UCSD-AML1 (cell line): ENCODE results near the gene TMEM203.
A peak's percentile ranks its signal among the peaks of the same experiment; 100 is the strongest.
"Not testable (repeated sequence)": the region's sequence is repeated elsewhere in the genome, so short reads cannot be mapped to it uniquely, and the experiment has no call there.

ENCODE experiments used
- DNase-seq: peaks from one replicate; lab custom pipeline; 2025; ENCODE audit not compliant: unreplicated experiment; lab: John Stamatoyannopoulos, UW

TMEM203 gene

GRCh38 chr9:137205126-137206069 is at the start of gene TMEM203, which contains the start of gene NDOR1:
TMEM203 (minus strand) TSS chr9:137205648; CDS start chr9:137205414, 234 bp downstream.
NDOR1 (plus strand) TSS chr9:137205700; CDS start chr9:137205778, 78 bp downstream.
- DNase-seq = peak; percentile 86

- DNase-seq = peak; percentile 94
Measured at GRCh38 chr9:137254624-137255447, 49.4 kb upstream of the TMEM203 start, which contains the start of gene NELFB. NELFB (plus strand) TSS chr9:137255327.

- DNase-seq = no peak
Measured at GRCh38 chr9:137253717-137254623, 48.5 kb upstream of the TMEM203 start.

- DNase-seq = no peak
Measured at GRCh38 chr9:137252555-137253506, 47.4 kb upstream of the TMEM203 start.

GRCh38 chr9:137251490-137252268 is 46.2 kb upstream of the TMEM203 start:
- DNase-seq = no peak

- DNase-seq = no peak
Measured at GRCh38 chr9:137251194-137251461, 45.7 kb upstream of the TMEM203 start, which contains the start of gene STPG3. STPG3 (plus strand) TSS chr9:137251286; CDS start chr9:137251287, 1 bp downstream.

- no peak for DNase-seq
Measured at GRCh38 chr9:137250329-137251193, 45.1 kb upstream of the TMEM203 start.

GRCh38 chr9:137247916-137248175 is 42.4 kb upstream of the TMEM203 start:
- DNase-seq = no peak

- DNase-seq = no peak
Measured at GRCh38 chr9:137247135-137247915, 41.9 kb upstream of the TMEM203 start.

- no peak for DNase-seq
Measured at GRCh38 chr9:137245450-137246421, 40.3 kb upstream of the TMEM203 start.

- no peak for DNase-seq
Measured at GRCh38 chr9:137244486-137245449, 39.3 kb upstream of the TMEM203 start.

- no peak for DNase-seq
Measured at GRCh38 chr9:137243626-137244485, 38.4 kb upstream of the TMEM203 start.

GRCh38 chr9:137243266-137243625 is 37.8 kb upstream of the TMEM203 start:
- not testable (repeated sequence) for DNase-seq
